Gastrocnemius medialis (tissue), 4 donors: ENCODE measurements around the gene EIPR1. TPM values are rescaled to one million over a fixed set of nuclear protein-coding genes. Genes with fewer than 3 reads are reported as not detected.

Experiments used
- ATAC-seq, 2 donors: fragments of 150-250 bp; one replicate each; pipeline ENCODE4 v1.9.1; 2016
- DNase-seq, 2 donors: peaks; one replicate each; pipeline ENCODE4 v3.0.0-alpha.2; 2019
- H3K27ac ChIP-seq, 4 donors: fragments of 200-600 bp; sonication (generic); 1 replicate in 1 of 4; 2 replicates in 3 of 4; pipeline ENCODE4 v1.5.1; 2016 to 2018; ENCODE audit warnings: mild to moderate bottlenecking in 2 of 4, moderate library complexity in 1 of 4
- H3K27me3 ChIP-seq, 3 donors: fragments of 200-600 bp; sonication (generic) in 2 of 3; 1 replicate in 1 of 3; 2 replicates in 2 of 3; pipeline versions ENCODE4 v1.5.1 to v1.6.0; 2016 to 2019; ENCODE audit warnings: mild to moderate bottlenecking in 1 of 3, moderate library complexity in 1 of 3
- H3K36me3 ChIP-seq, 2 donors: fragments of 200-600 bp; sonication (generic) in 1 of 2; one replicate each; pipeline ENCODE4 v1.5.1; 2017 to 2018
- H3K4me1 ChIP-seq, 2 donors: fragments of 200-600 bp; sonication (generic) in 1 of 2; one replicate each; pipeline ENCODE4 v1.5.1; 2016 to 2017; ENCODE audit warnings: mild to moderate bottlenecking in 2 of 2
- H3K4me3 ChIP-seq, 4 donors: fragments of 200-600 bp; sonication (generic) in 3 of 4; 1 replicate in 1 of 4; 2 replicates in 3 of 4; pipeline ENCODE4 v1.5.1; 2016 to 2019; ENCODE audit warnings: mild to moderate bottlenecking in 2 of 4
- H3K9me3 ChIP-seq, 3 donors: fragments of 200-600 bp; sonication (generic) in 2 of 3; 1 replicate in 1 of 3; 2 replicates in 2 of 3; pipeline ENCODE4 v1.5.1; 2016 to 2019
- POLR2A ChIP-seq, 2 donors: fragments of 450-650 bp; IDR thresholded peaks; one replicate each; pipeline ENCODE4 v1.6.1; 2017; ENCODE audit warnings: antibody characterized with exemption in 2 of 2, mild to moderate bottlenecking in 2 of 2, moderate library complexity in 2 of 2
- in situ Hi-C, 4 donors: fragments of 200-750 bp; cut with MboI; loops; one replicate each; pipeline versions ENCODE4 v1.15.0 to v1.8.0; 2017; ENCODE audit warnings: low sequenced_read_pairs in 4 of 4
- intact Hi-C: fragments of 100-400 bp; cut with DNase I; formaldehyde crosslinking; loops from one replicate; pipeline ENCODE4 v1.15.1; 2023; ENCODE audit warnings: low total_unique reads
- total RNA-seq, 4 donors: library from RNA; depleted of rRNA; stranded (reverse); fragments of >200 nt; gene quantifications; one replicate each; pipeline versions ENCODE4 v1.1.0 to v1.2.3, GENCODE V29; 2016
- TF ChIP-seq, protein P1 (sequence below), 5 experiments: fragments of 450-650 bp in 3 of 5; fragments of 200-600 bp in 2 of 5; sonication (generic) in 2 of 5; IDR thresholded peaks in 4 of 5; conservative IDR thresholded peaks in 1 of 5; 1 replicate in 4 of 5; 2 replicates in 1 of 5; pipeline ENCODE4 v1.5.1; 2016 to 2019; ENCODE audit warnings: antibody characterized with exemption in 5 of 5, mild to moderate bottlenecking in 3 of 5, moderate library complexity in 3 of 5

The EIPR1 gene
- total RNA-seq, 4 donors from 2014 or later, result 23.2 to 30.5 (median 24.4) TPM

DNA sequence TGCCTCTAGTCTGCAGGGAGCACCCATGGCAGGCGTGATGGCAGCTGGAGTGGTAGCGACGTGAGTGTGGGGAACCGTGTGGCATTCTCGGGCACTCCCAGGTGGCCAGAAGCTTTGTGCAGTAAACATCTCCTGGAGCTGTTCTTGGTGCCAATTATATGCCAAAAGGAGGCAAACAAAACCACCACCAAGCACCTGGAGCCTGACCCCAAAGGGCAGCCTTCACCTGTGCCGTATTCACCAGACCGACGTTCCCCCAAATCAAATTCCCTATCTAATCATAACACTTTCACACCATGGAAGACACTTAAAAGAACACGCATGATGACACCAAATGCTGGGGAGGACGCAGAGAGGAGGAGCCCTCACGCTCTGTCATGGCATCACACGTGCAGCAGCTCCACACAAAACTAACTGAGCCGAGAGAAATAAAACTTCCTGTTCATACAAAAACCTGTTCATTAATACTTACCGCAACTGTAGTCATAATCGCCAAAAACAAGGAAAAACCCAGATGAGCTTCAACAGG is 123.6 kb downstream of the EIPR1 start:
- intact Hi-C loops, result no loop called here
- no peaks in the 10 kb centered on the region for H3K36me3 ChIP-seq

GRCh38 chr2:3251946-3252345 is 125.7 kb downstream of the EIPR1 start:
- Histone ChIP-seq H3K4me3 (no peak overlapping the region), H3K27ac (no peak overlapping the region), H3K27me3 (no peaks in the 10 kb centered on the region), H3K36me3 (no peaks in the 10 kb centered on the region), H3K4me1 (no peaks in the 10 kb centered on the region), H3K9me3 (no peaks in the 10 kb centered on the region)
- DNase-seq (no peak), ATAC-seq (no peak)
- intact Hi-C loops, result no loop called here
- in situ Hi-C loops, result no loop called here
- TF ChIP-seq POLR2A (IDR thresholded peaks at IDR 0.05), result no peak
- TF ChIP-seq, protein P1, sequence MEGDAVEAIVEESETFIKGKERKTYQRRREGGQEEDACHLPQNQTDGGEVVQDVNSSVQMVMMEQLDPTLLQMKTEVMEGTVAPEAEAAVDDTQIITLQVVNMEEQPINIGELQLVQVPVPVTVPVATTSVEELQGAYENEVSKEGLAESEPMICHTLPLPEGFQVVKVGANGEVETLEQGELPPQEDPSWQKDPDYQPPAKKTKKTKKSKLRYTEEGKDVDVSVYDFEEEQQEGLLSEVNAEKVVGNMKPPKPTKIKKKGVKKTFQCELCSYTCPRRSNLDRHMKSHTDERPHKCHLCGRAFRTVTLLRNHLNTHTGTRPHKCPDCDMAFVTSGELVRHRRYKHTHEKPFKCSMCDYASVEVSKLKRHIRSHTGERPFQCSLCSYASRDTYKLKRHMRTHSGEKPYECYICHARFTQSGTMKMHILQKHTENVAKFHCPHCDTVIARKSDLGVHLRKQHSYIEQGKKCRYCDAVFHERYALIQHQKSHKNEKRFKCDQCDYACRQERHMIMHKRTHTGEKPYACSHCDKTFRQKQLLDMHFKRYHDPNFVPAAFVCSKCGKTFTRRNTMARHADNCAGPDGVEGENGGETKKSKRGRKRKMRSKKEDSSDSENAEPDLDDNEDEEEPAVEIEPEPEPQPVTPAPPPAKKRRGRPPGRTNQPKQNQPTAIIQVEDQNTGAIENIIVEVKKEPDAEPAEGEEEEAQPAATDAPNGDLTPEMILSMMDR (IDR thresholded peaks at IDR 0.05 in 4 of 5, conservative IDR thresholded peaks at IDR 0.05 in 1 of 5), result no peak

More for the DNA sequence above, 123.6 kb downstream of the EIPR1 start:
- H3K27ac ChIP-seq, result no peak overlapping the region
- H3K4me1 ChIP-seq, result no peaks in the 10 kb centered on the region
- TF ChIP-seq, protein P1 (IDR thresholded peaks at IDR 0.05 in 4 of 5, conservative IDR thresholded peaks at IDR 0.05 in 1 of 5), result no peak
- TF ChIP-seq POLR2A (IDR thresholded peaks at IDR 0.05), result no peak
- H3K4me3 ChIP-seq, result no peak overlapping the region
- ATAC-seq, result no peak
- in situ Hi-C loops, result no loop called here
- no peaks in the 10 kb centered on the region for H3K27me3 ChIP-seq
- no peak for DNase-seq
- no peaks in the 10 kb centered on the region for H3K9me3 ChIP-seq

DNA sequence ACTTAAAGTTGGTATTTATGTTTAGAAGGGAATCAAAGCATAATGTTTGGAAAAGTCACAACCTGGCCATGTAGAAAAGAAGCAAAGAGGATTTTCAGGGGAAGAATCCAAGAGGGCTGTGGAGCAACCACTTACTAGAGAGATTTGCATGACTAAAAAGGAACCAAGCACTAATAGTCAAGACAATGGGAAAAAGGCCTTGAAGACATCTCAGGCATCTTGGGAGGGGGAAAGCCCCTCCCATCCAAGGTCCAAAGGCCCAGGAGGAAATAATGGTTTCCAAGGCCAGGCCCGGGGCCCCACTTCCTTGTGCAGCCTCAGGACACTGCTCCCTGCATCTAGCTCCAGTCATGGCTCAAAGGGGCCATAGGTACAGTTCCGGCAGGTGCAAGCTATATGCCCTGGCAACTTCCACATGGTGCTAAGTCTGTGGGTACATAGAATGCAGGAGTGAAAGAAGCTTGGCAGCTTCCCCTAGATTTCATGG is 128.1 kb downstream of the EIPR1 start:
- in situ Hi-C loops (no loop called here), intact Hi-C loops (no loop called here)
- Histone ChIP-seq H3K27me3 (no peaks in the 10 kb centered on the region), H3K9me3 (no peaks in the 10 kb centered on the region), H3K36me3 (no peaks in the 10 kb centered on the region), H3K27ac (no peak overlapping the region), H3K4me3 (no peak overlapping the region), H3K4me1 (no peaks in the 10 kb centered on the region)
- ATAC-seq, result no peak
- TF ChIP-seq, protein P1 (IDR thresholded peaks at IDR 0.05 in 4 of 5, conservative IDR thresholded peaks at IDR 0.05 in 1 of 5), result no peak
- no peak for TF ChIP-seq POLR2A (IDR thresholded peaks at IDR 0.05)
- no peak for DNase-seq

- ATAC-seq, result no peak
- in situ Hi-C loops, result no loop called here
- DNase-seq, result no peak
- H3K27me3 ChIP-seq, result no peaks in the 10 kb centered on the region
- H3K9me3 ChIP-seq, result no peaks in the 10 kb centered on the region
- no peaks in the 10 kb centered on the region for H3K4me1 ChIP-seq
- no peak overlapping the region for H3K4me3 ChIP-seq
- H3K36me3 ChIP-seq, result no peaks in the 10 kb centered on the region
- intact Hi-C loops, result no loop called here
- no peak overlapping the region for H3K27ac ChIP-seq
- TF ChIP-seq, protein P1 (IDR thresholded peaks at IDR 0.05 in 4 of 5, conservative IDR thresholded peaks at IDR 0.05 in 1 of 5), result no peak
- no peak for TF ChIP-seq POLR2A (IDR thresholded peaks at IDR 0.05)
Observed at GRCh38 chr2:3248754-3249475, 128.7 kb downstream of the EIPR1 start.
